HG03565 (cell line): ENCODE data around the gene GPR18.
"Not testable (repeated sequence)": the region's sequence is repeated elsewhere in the genome, so short reads cannot be mapped to it uniquely, and the experiment has no call there.

ENCODE experiments used
- ATAC-seq: cut with Tn5 transposase; IDR thresholded peaks from one replicate; pipeline ENCODE4 v1.9.1; 2021; ENCODE audit warnings: mild to moderate bottlenecking, moderate library complexity; ENCODE audit not compliant: unreplicated experiment

GPR18 gene

DNA sequence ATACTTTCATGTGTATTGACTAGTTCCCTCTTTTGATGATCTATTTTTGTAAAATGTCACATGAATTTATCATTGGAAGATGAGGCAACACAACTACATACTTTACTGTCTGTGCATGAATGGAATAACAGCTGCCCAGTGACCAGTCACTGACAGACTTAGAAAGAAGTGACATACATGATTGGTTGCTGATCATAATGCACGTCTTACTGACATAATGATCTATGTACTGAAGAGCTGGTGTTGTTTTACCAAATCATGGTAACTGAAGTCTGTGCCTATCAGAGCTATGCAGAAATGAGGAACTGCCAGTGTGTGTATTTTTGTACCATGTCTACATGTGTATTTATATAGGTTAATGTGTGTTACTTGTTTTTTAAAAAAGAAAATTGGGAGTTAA is 26.5 kb downstream of the GPR18 start:
- no peak for ATAC-seq

DNA sequence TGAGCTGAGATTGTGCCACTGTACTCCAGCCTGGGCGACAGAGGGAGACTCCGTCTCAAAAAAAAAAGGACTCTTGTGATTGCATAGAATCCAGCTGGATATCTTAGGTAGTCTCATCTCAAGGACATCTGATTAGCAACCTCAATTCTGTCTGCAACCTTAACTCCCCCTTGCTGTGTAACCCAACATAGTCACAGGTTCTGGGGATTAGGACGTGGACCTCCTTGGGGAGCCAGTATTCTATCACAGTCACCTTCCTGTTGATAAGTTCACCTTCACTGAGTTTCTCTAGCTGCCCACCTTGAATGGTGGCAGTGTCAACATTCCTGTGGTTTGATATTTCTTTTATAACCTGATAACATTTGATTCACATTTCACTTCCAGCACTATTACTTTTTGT is 27.2 kb downstream of the GPR18 start:
- no peak for ATAC-seq

DNA sequence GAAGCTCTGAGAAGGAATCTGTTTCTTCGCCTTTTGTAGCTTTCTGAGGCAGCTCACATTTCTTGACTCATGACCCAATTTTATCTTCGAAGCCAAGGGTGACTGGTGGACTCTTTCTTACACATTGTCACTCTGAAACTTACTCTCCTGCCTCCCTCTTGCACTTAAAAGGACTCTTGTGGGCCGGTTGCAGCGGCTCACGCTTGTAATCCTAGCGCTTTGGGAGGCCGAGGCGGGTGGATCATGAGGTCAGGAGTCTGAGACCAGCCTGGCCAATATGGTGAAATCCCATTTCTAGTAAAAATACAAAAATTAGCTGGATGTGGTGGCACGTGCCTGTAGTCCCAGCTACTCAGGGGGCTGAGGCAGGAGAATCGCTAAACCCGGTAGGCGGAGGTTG is 27.6 kb downstream of the GPR18 start:
- ATAC-seq = not testable (repeated sequence)

DNA sequence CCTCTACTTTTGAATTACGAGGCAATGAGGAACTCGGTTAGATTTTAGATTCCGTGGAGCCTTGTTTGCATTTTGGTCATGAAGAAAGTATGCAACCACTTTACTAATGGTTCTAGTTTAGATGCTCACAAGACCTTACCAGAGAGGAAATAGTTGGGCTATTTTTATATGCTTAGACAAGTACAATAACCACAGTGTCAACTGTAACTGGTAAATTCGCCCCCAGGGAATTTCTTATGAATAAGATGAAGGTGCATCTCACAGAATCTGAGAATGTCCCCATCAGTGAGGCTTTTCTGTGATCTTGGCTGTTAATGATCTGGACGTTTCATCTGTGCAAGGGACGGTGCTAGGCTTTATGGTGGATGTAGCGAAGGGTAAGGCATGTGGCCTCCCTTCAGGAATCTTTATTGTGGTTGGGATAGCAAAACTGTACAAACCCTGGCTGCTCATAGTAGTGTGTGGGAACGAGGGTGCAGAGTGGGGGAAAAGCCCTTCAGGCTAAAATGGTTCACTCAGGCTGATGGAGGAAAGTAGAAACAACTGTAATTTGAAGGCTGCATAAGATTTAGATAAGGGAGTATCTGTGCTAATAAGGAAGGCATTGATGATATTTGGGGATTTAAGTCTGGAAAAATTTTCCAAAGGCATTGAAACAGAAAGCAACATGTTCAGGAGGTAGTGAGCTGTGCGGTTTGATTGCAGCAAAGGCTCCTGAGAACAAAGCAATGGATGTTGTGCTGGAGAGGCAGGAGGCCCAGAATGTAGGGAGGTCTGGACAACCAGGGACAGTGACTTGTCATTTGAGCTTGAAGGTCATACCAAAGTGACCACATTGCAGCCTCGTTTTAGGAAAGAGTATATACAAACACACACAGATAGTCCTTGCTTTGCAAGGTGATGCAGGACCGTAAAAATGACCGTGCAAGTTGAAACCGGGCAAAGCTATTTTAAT is 29.2 kb downstream of the GPR18 start:
- ATAC-seq = peak; percentile 93

DNA sequence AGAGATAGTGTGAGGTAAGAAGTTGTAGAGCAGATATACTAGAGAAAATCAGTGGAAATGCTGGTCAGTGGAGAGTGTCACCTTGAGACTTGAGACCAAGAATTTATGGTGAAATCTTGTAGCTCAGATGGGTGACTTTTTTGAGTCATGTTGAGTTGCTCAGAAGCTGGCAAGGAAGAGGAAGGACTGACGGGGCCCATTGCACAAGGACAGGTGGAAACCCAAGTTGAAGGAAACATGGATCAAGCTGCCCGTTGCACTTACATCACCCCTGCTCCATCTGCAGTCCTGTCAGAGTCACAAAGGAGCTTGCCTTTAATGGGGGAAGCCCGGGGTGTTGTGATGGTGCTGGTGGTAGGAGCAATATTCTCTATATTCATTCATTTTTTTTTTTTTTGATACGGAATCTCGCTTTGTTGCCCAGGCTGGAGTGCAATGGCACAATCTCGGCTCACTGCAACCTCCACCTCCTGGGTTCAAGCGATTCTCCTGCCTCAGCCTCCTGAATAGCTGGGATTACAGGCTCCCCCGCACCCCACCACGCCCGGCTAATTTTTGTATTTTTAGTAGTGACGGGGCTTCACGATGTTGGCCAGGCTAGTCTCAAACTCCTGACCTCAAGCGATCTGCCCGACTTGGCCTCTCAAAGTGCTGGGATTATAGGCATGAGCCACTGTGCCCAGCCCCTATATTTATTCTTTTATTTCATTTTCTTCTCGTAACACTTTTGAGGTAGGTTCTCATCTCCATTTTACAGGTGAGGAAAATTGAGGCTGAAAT is 30.1 kb downstream of the GPR18 start:
- no peak for ATAC-seq

DNA sequence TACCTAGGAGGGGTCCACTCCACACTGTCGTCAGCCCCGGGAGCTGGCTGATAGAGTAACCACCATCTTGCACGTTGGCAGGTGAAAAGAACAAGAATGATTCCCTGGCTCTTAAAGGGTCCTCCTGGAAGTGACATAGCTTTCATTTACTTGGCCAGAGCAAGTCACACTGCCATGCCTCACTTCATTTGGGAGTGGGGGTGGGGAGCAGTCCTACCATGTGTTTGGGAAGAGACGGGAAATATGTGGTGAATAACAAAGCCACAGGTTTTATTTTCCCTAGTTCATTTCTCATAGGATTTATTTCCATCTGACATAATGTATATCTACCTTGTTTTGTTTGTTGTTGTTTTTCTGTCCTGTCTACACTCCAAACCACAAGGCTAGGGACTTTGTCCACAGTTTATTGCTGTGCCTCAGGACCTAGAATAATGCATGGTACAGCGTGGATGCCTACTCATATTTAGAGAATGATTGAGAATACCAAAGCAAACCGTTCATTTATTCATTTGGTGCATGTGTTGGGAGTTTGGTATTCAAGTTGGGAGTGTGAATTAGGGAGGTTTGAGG is 30.8 kb downstream of the GPR18 start:
- no peak for ATAC-seq

DNA sequence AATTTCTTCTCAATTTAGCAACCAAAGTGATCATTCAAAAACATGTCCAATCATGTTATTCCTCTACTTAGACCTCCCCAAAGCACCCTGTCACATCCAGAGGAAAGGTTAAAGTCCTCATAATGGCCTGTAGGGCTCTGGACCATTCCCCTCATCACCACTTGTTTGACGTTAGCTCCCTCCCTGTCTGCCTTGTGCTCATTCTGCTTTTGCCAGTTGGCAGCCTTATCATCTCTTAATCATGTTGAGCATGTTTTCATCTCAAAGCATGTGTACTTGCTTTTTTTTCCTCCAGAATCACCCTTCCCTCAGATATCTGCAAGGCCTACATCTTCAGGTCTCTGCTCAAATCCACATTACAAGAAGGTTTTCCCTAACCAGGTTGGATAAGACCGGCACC is 31.7 kb downstream of the GPR18 start:
- ATAC-seq = no peak

GRCh38 chr13:99225078-99225477 is 33.1 kb downstream of the GPR18 start:
- ATAC-seq = no peak

DNA sequence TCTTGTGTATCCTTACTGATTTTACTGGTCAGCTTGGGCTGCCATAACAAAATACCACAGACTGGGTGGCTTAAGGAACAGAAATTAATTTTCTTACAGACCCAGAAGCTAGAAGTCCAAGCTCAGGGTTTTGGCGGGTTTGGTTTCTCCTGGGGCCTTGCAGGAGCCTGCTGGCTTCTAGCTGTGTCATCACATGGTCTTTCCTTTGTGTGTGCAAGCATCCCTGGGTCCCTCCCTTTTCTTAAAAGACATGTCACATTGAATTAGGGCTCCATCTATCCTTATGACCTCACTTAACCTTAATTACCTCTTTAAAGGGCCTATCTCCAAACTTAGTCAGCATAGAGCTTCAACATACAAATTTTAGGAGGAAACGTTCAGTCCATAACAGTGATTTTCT is 34.2 kb downstream of the GPR18 start:
- no peak for ATAC-seq

DNA sequence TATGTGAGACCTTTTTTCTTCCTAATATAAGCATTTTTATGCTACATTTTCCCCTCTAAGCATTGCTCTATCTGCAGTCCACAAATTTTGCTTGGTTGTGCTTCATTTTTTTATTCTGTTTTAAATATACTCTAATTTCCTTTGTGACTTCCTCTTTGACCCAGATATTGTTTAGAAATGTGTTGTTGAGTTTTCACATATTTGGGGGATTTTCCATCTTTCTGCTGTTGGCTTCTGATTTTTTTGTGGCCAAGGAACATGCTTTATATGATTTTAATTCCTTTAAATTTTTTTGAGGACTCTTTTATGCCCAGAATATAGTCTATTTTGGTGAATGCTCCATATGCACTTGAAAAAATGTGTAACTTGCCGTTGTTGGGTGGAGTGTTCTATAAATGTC is 34.6 kb downstream of the GPR18 start:
- no peak for ATAC-seq

GRCh38 chr13:99221567-99222239 is 36.5 kb downstream of the GPR18 start:
- ATAC-seq = no peak

- ATAC-seq = no peak
These were observed 37.8 kb downstream of the GPR18 start for GRCh38 chr13:99220199-99220935.

DNA sequence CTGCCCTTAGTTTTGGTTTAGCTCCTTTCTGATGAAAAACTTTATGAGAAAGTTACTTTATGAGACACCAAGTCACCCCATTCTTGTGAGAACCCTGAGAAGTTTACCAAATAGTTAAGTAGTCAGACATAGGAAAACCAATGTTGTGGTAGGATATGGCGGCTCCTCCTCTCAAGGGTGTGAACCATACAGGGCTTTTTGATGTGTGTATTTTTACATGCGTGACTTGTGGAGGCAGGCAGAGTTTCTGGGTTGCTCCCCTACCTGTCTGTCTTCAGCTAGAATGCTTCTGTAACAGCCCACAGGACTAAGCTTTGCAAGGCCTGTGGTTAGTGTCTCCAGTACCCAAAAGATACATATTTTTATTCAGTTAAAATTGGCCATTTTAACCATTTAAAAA is 39.2 kb downstream of the GPR18 start:
- ATAC-seq = peak; percentile 54

DNA sequence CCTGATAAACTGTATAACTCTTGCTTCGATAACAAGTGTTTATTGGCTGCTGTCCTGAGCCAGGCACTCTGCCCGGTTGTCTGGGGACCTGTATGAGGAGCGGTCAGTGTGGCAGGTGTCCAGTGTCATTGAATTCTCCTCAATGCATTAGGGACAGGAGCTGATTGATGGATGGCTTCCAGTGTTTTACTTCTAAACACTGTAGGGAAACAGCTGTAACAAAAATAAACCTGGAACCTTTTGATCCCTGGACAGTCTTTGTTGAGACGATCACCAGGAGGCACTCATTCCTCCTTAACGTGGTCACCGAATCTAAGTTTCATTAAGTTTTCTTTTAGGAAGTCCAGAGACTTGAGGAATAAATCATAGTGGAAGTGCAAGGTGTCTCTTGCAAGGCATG is 39.6 kb downstream of the GPR18 start:
- ATAC-seq = no peak

DNA sequence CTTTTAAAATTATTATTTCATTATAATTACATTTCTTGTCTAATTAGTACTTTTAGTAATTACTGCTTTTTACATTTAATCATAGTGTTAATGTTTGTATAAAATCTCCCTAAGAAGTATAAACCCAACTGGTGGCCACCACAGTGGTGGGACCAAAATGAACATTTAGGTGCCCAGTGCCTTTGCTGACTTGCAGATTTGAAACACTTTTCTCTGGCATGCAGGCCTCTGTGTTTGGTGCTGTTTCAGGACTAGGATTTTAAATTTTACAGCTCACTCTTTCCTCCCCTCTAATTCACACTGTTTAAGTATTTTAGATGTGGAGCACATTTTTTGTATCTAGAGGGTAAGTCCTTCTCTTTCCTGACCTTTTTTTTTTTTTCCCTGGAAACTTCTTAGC is 40.1 kb downstream of the GPR18 start:
- ATAC-seq = no peak

- ATAC-seq = no peak
These were observed 40.6 kb downstream of the GPR18 start for GRCh38 chr13:99217461-99218110.

DNA sequence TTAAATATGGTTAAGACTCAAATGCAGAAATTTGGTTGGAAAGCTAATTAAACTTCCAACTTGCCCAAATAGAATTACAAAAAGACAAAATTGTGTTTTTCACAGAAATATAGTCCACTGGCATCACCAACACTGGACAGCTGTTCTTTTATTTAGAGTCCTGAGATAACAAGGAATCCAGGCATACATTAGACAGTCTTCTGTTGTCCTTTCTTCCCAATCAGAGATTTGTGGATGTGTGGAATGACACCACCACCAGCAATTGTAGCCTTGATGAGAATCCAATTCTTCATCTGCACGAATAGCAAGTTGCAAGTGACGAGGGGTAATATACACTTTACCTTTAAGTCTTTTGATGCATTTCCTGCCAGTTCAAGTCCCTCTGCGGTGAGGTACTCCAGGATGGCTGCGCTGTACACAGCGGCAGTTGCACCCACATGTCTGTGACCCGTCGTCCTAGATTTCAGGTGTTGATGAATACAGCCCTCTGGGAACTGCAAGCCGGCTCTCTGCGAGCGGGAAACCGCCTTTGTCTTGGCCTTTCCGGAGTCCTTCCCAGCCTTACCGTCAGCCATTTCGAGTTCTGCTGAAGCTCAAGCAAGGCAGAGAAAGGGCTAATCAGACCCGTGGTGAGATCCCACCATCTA is 42.9 kb downstream of the GPR18 start:
- no peak for ATAC-seq

DNA sequence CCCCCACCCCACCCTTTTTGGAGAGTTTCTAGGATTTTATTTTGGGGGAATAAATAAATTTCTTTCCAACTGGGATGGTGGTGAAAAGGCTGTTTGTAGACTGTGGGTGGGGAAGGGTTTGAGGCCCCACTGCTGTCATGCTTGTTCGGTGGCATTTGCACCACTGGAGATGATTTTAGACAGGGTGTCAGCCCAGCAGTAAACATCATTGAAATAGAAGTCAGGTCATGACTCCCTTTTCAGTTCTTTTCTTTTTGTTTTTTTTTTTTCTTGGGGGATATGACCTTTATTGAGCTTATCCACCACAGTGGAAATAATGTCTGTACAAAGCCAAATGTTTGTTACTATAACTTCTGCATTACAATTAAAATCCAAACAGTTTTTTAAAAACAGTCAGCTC is 43.4 kb downstream of the GPR18 start:
- no peak for ATAC-seq

DNA sequence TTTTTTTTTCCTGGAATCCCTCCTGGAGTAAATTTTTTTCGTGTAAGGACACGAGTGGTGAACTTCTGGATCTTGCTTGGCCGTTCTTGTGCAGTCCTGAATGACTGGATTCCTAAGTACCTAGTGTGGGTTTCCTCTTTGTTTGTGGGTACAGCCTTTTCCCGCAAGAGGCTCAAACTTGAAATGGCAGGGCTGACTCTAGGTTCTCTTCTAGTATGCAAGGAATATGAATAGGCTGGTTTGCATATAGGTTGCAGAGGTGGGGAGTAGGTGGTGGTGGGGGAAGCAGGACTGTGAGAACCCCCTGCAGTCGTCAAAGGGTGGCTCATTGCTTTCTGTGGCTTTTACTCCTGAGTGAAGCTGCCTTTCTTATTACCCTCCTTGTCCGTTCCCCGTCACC is 43.9 kb downstream of the GPR18 start:
- ATAC-seq = peak; percentile 67
